IMR-90 (cell line): ENCODE results near the gene ZNF658.
"Not testable (repeated sequence)": the region's sequence is repeated elsewhere in the genome, so short reads cannot be mapped to it uniquely, and the experiment has no call there.

ENCODE experiments used
- CEBPB ChIP-seq: IDR thresholded peaks from 2 replicates; pipeline ENCODE4 v1.6.1; 2012; ENCODE audit warnings: low read depth, low read length, improper control_type of control experiment
- POLR2A ChIP-seq: IDR thresholded peaks from 2 replicates; pipeline ENCODE4 v1.6.1; 2012; ENCODE audit warnings: mild to moderate bottlenecking, low read depth, low read length
- RAD21 ChIP-seq: IDR thresholded peaks from 2 replicates; pipeline ENCODE4 v1.6.1; 2012; ENCODE audit warnings: low read length, improper control_type of control experiment
- RCOR1 ChIP-seq: IDR thresholded peaks from 2 replicates; pipeline ENCODE4 v1.6.1; 2012; ENCODE audit warnings: mild to moderate bottlenecking, low read length, improper control_type of control experiment; ENCODE audit not compliant: insufficient replicate concordance
- USF2 ChIP-seq: fragments of 150-350 bp; IDR thresholded peaks from 2 replicates; pipeline ENCODE4 v1.6.1; 2017; ENCODE audit warnings: mild to moderate bottlenecking, antibody characterized with exemption, low read length, low read depth
- TF ChIP-seq, protein P1 (sequence below): conservative IDR thresholded peaks from 2 replicates; pipeline ENCODE4 v1.5.1; 2012; ENCODE audit warnings: mild to moderate bottlenecking, low read depth, low read length, improper control_type of control experiment

DNA sequence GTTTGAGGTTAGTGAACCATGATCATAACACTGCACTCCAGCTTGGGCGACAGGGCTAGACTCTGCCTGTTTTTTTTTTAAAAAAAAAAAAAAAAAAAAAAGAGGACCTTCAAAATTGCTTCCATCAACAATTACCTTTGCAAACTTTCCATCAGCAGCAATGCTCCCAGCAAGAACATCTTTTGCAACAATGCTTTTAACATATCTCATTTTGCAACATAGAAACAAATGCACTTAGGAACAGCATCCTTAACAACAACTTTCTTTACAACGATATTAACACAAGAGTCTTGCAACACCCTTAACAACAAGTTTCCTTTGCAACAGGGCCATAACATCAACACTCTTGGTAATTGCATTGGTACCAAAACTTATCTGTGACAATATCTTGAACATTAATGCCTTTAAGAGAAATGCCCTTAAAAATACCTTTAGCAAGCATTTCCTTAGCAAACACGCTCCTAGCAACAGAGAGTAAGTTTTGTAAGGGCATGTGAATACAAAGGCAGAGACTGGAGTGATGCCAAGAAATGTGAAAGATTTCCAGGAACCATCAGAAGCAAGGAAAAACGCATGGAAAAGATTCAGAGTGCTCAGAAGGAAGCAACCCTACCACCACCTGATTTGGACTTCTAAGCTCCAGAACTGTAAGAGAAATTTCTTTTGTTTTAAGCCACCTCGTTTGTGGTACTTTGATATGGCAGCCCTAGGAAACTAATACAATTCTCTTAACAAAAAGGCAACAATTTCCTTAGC is 42.1 kb downstream of the ZNF658 start:
- TF ChIP-seq, protein P1, sequence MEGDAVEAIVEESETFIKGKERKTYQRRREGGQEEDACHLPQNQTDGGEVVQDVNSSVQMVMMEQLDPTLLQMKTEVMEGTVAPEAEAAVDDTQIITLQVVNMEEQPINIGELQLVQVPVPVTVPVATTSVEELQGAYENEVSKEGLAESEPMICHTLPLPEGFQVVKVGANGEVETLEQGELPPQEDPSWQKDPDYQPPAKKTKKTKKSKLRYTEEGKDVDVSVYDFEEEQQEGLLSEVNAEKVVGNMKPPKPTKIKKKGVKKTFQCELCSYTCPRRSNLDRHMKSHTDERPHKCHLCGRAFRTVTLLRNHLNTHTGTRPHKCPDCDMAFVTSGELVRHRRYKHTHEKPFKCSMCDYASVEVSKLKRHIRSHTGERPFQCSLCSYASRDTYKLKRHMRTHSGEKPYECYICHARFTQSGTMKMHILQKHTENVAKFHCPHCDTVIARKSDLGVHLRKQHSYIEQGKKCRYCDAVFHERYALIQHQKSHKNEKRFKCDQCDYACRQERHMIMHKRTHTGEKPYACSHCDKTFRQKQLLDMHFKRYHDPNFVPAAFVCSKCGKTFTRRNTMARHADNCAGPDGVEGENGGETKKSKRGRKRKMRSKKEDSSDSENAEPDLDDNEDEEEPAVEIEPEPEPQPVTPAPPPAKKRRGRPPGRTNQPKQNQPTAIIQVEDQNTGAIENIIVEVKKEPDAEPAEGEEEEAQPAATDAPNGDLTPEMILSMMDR: not testable (repeated sequence)
- not testable (repeated sequence) for TF ChIP-seq RAD21, POLR2A, CEBPB, USF2, RCOR1
